HCT116 (cell line): ENCODE data around the gene ABCB6. TPM values are rescaled to one million over a fixed set of nuclear protein-coding genes. Genes with fewer than 3 reads are reported as not detected.
A peak's percentile ranks its signal among the peaks of the same experiment; 100 is the strongest.

ENCODE experiments used
- ATAC-seq: fragments of 200-7000 bp; cut with Tn5 transposase; 2 replicates; pipeline ENCODE4 v1.9.1; 2020; ENCODE audit warnings: mild to moderate bottlenecking, moderate library complexity
- Bru-seq: library from RNA; stranded (reverse); fragments of 400-500 nt; gene quantifications from one replicate; lab custom pipeline; 2021; lab: Mats Ljungman, UMichigan
- BruChase-seq, 2 experiments: library from RNA; stranded (reverse); fragments of 400-500 nt; gene quantifications; one replicate each; lab custom pipeline; 2021; lab: Mats Ljungman, UMichigan
- BruUV-seq: library from RNA; stranded (reverse); fragments of 400-500 nt; replicated peaks from 2 replicates; lab custom pipeline; 2021; lab: Mats Ljungman, UMichigan
- CTCF ChIA-PET: fragments of 300-600 bp; sonication (Branson Sonifier 250); formaldehyde crosslinking; loops from one replicate; lab custom pipeline; 2021; ENCODE audit warnings: antibody characterized with exemption; lab: Charles Lee
- POLR2A ChIA-PET: fragments of 300-600, 350-600 bp; sonication (Branson Sonifier 250); formaldehyde crosslinking; loops from one replicate; lab custom pipeline; 2021; ENCODE audit warnings: antibody characterized with exemption; lab: Charles Lee
- RAD21 ChIA-PET, 2 experiments: fragments of 300-600 bp; sonication (Branson Sonifier 250); formaldehyde crosslinking; loops; one replicate each; lab custom pipeline; 2023; ENCODE audit warnings: low total read pairs in 2 of 2; ENCODE audit not compliant: uncharacterized antibody in 2 of 2, unreplicated experiment in 2 of 2, low non-redundant PET in 1 of 2; lab: Charles Lee
- DNase-seq: peaks from one replicate; pipeline ENCODE4 v3.0.0-alpha.2; 2010; ENCODE audit warnings: low read depth, low spot score
- H2AFZ ChIP-seq: fragments of 200-600 bp; shearing (Covaris generic), sonication (generic); 2 replicates; pipeline ENCODE4 v1.6.1; 2017; ENCODE audit warnings: low read depth, mixed run types, mixed read lengths, antibody characterized with exemption, low read length; ENCODE audit not compliant: poor library complexity, severe bottlenecking
- H3K27ac ChIP-seq: 2 replicates; pipeline ENCODE4 v1.5.1; 2012; ENCODE audit warnings: low read depth, low read length
- H3K27me3 ChIP-seq: fragments of 200-600 bp; sonication (generic); 2 replicates; pipeline ENCODE4 v1.6.1; 2016; ENCODE audit warnings: mixed run types, low read length, mixed read lengths; ENCODE audit not compliant: insufficient read depth
- H3K36me3 ChIP-seq, 2 experiments: fragments of 200-500 bp in 1 of 2; fragments of 200-600 bp in 1 of 2; sonication (Bioruptor generic) in 1 of 2; sonication (generic) in 1 of 2; 2 replicates each; pipeline versions ENCODE4 v1.5.1 to v1.6.1; 2014 to 2016; ENCODE audit warnings: low read length in 2 of 2, inconsistent platforms in 1 of 2, mixed read lengths in 1 of 2, mixed run types in 1 of 2; ENCODE audit not compliant: insufficient read depth in 2 of 2, control insufficient read depth in 1 of 2
- H3K4me1 ChIP-seq, 2 experiments: fragments of 200-600 bp in 1 of 2; sonication (generic) in 1 of 2; 2 replicates each; pipeline versions ENCODE4 v1.5.1 to v1.6.1; 2012 to 2017; ENCODE audit warnings: low read length in 2 of 2, inconsistent platforms in 1 of 2, mild to moderate bottlenecking in 1 of 2, mixed read lengths in 1 of 2, mixed run types in 1 of 2, moderate library complexity in 1 of 2; ENCODE audit not compliant: insufficient read depth in 2 of 2, control insufficient read depth in 1 of 2
- H3K4me2 ChIP-seq: fragments of 200-600 bp; sonication (generic); 2 replicates; pipeline ENCODE4 v1.6.1; 2017; ENCODE audit warnings: mixed run types, low read length, mixed read lengths
- H3K4me3 ChIP-seq, 2 experiments: fragments of 200-600 bp in 1 of 2; sonication (generic) in 1 of 2; replicated peaks in 1 of 2; 2 replicates each; pipeline ENCODE4 v1.5.1; 2011 to 2016; ENCODE audit warnings: low read length in 2 of 2, control low read depth in 1 of 2, low read depth in 1 of 2, mild to moderate bottlenecking in 1 of 2, mixed read lengths in 1 of 2, mixed run types in 1 of 2
- H3K79me2 ChIP-seq: fragments of 200-600 bp; sonication (generic); 2 replicates; pipeline ENCODE4 v1.6.1; 2017; ENCODE audit warnings: mild to moderate bottlenecking, mixed run types, low read length, moderate library complexity, mixed read lengths; ENCODE audit not compliant: insufficient read depth
- H3K9ac ChIP-seq: fragments of 200-600 bp; sonication (generic); 2 replicates; pipeline ENCODE4 v1.6.1; 2016; ENCODE audit warnings: low read length, mixed read lengths
- H3K9me2 ChIP-seq: fragments of 200-600 bp; sonication (generic), shearing (Covaris generic); 2 replicates; pipeline ENCODE4 v1.6.1; 2017; ENCODE audit warnings: mixed run types, mild to moderate bottlenecking, moderate library complexity; ENCODE audit not compliant: insufficient read depth
- H3K9me3 ChIP-seq, 2 experiments: fragments of 200-500 bp in 1 of 2; fragments of 200-600 bp in 1 of 2; sonication (Bioruptor generic) in 1 of 2; sonication (generic) in 1 of 2; 2 replicates each; pipeline ENCODE4 v1.6.1; 2014 to 2017; ENCODE audit warnings: low read length in 2 of 2, mixed read lengths in 2 of 2, inconsistent platforms in 1 of 2, low read depth in 1 of 2, mild to moderate bottlenecking in 1 of 2, mixed run types in 1 of 2, moderate library complexity in 1 of 2; ENCODE audit not compliant: control insufficient read depth in 1 of 2, insufficient read depth in 1 of 2
- H4K20me1 ChIP-seq: fragments of 200-600 bp; sonication (generic), shearing (Covaris generic); 2 replicates; pipeline ENCODE4 v1.6.1; 2017; ENCODE audit warnings: mixed run types, mild to moderate bottlenecking, moderate library complexity; ENCODE audit not compliant: insufficient read depth
- CBX3 ChIP-seq: IDR thresholded peaks from 2 replicates; pipeline ENCODE4 v1.6.1; 2012; ENCODE audit warnings: low read depth
- EGR1 ChIP-seq: IDR thresholded peaks from 2 replicates; pipeline ENCODE4 v1.6.1; 2012; ENCODE audit warnings: low read depth
- EZH2phosphoT487 ChIP-seq: fragments of 200-600 bp; IDR thresholded peaks from 2 replicates; pipeline ENCODE4 v1.6.1; 2018; ENCODE audit warnings: antibody characterized with exemption, borderline replicate concordance
- MAX ChIP-seq: IDR thresholded peaks from 2 replicates; pipeline ENCODE4 v1.6.1; 2012
- POLR2A ChIP-seq: IDR thresholded peaks from 2 replicates; pipeline ENCODE4 v1.7.0; 2011; ENCODE audit warnings: borderline replicate concordance; ENCODE audit not compliant: insufficient read depth, insufficient read length; ENCODE audit errors: extremely low read depth
- POLR2AphosphoS5 ChIP-seq: IDR thresholded peaks from 2 replicates; pipeline ENCODE4 v1.6.1; 2011; ENCODE audit warnings: mild to moderate bottlenecking, low read depth, low read length, moderate library complexity
- REST ChIP-seq: IDR thresholded peaks from 2 replicates; pipeline ENCODE4 v1.6.1; 2012; ENCODE audit warnings: low read depth
- SIN3A ChIP-seq: IDR thresholded peaks from 2 replicates; pipeline ENCODE4 v1.6.1; 2012; ENCODE audit warnings: low read depth
- SP1 ChIP-seq: IDR thresholded peaks from 2 replicates; pipeline ENCODE4 v1.6.1; 2012; ENCODE audit warnings: low read depth
- YY1 ChIP-seq: IDR thresholded peaks from 2 replicates; pipeline ENCODE4 v1.6.1; 2011; ENCODE audit warnings: low read length, low read depth, moderate library complexity, mild to moderate bottlenecking; ENCODE audit not compliant: insufficient replicate concordance; ENCODE audit errors: extremely low read depth
- ZFX ChIP-seq: fragments of 450-650 bp; IDR thresholded peaks from 2 replicates; pipeline ENCODE4 v1.6.1; 2017
- intact Hi-C: fragments of 100-400 bp; cut with micrococcal nuclease; formaldehyde crosslinking; loops from 2 replicates; pipeline ENCODE4 v1.10.0; 2022
- long read RNA-seq: library from polyadenylated mRNA; unstranded; transcript quantifications from one replicate; pipeline ENCODE4 v2.0.0, GENCODE V29; 2021; ENCODE audit not compliant: unreplicated experiment
- polyA plus RNA-seq: library from polyadenylated mRNA; unstranded; fragments of >200 nt; gene quantifications from 2 replicates; pipeline ENCODE4 v1.2.1, GENCODE V29; 2012; ENCODE audit warnings: missing spikeins
- total RNA-seq: library from RNA; stranded (reverse); gene quantifications from one replicate; pipeline ENCODE4 v1.2.1, GENCODE V29; 2021; ENCODE audit not compliant: unreplicated experiment

Gene ABCB6
- total RNA-seq (24.5 TPM), Bru-seq, nascent RNA (percentile 59 among the genes with signal in this experiment), BruChase-seq, experiment 1, labeled RNA remaining after a 6-hour chase (percentile 86 among the genes with signal in this experiment), BruChase-seq, experiment 2, labeled RNA remaining after a 2-hour chase (percentile 81 among the genes with signal in this experiment)
- polyA plus RNA-seq, result 29.5 and 30.3 TPM in 2 replicates
- long read RNA-seq, transcript ABCB6-201 (19 exons, 3,045 nt), result major isoform, 49 of 75 reads
- long read RNA-seq, partial matches to known transcripts, result 6 of 75 reads
- long read RNA-seq, other reads (novel, unspliced or antisense), result 17 of 75 reads

- Histone ChIP-seq H3K4me1 (peaks cover 9 to 37% of the 10 kb centered on the region in 2 experiments; a peak in 3 of 4 replicates), H4K20me1 (no peaks in the 10 kb centered on the region), H3K27me3 (no peaks in the 10 kb centered on the region), H3K9ac (peak within 1 kb of the TSS; percentile 76), H3K9me3 (no peaks in the 10 kb centered on the region), H3K79me2 (no peaks in the 10 kb centered on the region), H3K36me3 (peaks cover 11 to 21% of the 10 kb centered on the region in 2 experiments; a peak in 3 of 4 replicates), H3K9me2 (no peaks in the 10 kb centered on the region), H3K4me3 (peak within 1 kb of the TSS; percentile 56 to 70), H3K27ac (peak within 1 kb of the TSS; percentile 81), H3K4me2 (peak within 1 kb of the TSS; percentile 100), H2AFZ (no peak within 1 kb of the TSS)
- RAD21 ChIA-PET, result interaction anchor here in 1 of 2 experiments (1.5 kb wide), 1 partner anchor 43 kb away, joined by 5 read pairs; the partner anchor contains the start of gene CNPPD1
- peak; percentile 87 for TF ChIP-seq ZFX
- peak; percentile 95 for TF ChIP-seq MAX
- no peak for TF ChIP-seq EZH2phosphoT487
- no peak for TF ChIP-seq POLR2A
- peak; percentile 52; the same call in 1 of the 2 replicates for TF ChIP-seq SP1
- no peak; the same call in 1 of the 2 replicates for TF ChIP-seq EGR1
- no peak for TF ChIP-seq REST
- no peak for TF ChIP-seq CBX3
- TF ChIP-seq YY1, result no peak
- peak; percentile 73 for TF ChIP-seq POLR2AphosphoS5
- TF ChIP-seq SIN3A, result peak; percentile 80; the same call in 1 of the 2 replicates
- POLR2A ChIA-PET, result no interaction called here
- BruUV-seq, result TSS peak; percentile 56
- CTCF ChIA-PET, result interaction anchor here (0.6 to 2.7 kb wide), 5 partner anchors 12 to 76 kb away, joined by 3 to 12 read pairs (median 4); partner anchors contain the start of gene ZFAND2B
- ATAC-seq (peak; percentile 80), DNase-seq (peak; percentile 70)
- intact Hi-C loops, result loop anchor here (1.0 kb wide), 1 partner anchor 55 kb away; no protein-coding TSS in a partner anchor
These were observed at the start of gene ABCB6 for GRCh38 chr2:219218732-219219701. ABCB6 (minus strand) TSS chr2:219218958; CDS start chr2:219218673, 285 bp downstream.
